ENCODE measurements around the gene KLHDC4.

DNA sequence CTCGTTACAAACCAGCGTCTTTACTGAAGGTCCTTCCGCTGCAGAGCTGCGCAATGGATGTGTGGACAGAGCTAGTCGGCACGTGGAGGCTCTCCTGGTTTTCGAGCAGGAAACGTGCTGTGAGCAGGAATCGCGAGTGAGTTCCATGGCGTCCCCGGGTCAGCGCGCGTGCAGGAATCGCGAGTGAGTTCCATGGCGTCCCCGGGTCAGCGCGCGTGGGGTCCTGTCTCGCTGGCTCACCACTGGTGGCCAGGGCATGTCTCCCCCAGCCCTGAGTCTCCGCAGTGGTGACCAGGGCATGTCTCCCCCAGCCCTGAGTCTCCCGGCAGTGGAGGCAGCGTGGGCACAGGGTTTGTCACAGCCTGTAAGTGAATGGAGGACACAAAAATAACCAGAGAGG, 62.7 kb downstream of the KLHDC4 start:
- TF ChIP-seq, protein P1, sequence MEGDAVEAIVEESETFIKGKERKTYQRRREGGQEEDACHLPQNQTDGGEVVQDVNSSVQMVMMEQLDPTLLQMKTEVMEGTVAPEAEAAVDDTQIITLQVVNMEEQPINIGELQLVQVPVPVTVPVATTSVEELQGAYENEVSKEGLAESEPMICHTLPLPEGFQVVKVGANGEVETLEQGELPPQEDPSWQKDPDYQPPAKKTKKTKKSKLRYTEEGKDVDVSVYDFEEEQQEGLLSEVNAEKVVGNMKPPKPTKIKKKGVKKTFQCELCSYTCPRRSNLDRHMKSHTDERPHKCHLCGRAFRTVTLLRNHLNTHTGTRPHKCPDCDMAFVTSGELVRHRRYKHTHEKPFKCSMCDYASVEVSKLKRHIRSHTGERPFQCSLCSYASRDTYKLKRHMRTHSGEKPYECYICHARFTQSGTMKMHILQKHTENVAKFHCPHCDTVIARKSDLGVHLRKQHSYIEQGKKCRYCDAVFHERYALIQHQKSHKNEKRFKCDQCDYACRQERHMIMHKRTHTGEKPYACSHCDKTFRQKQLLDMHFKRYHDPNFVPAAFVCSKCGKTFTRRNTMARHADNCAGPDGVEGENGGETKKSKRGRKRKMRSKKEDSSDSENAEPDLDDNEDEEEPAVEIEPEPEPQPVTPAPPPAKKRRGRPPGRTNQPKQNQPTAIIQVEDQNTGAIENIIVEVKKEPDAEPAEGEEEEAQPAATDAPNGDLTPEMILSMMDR (conservative IDR thresholded peaks at IDR 0.05; ENCODE audit: low read depth in 2 of 2), result no peak
- TF ChIP-seq POLR2AphosphoS5 (IDR thresholded peaks at IDR 0.05; ENCODE audit: low read depth) (no peak), EZH2 (IDR thresholded peaks at IDR 0.05; ENCODE audit: low read depth, unreplicated experiment) (no peak), EZH2phosphoT487 (IDR thresholded peaks at IDR 0.05; ENCODE audit: unreplicated experiment) (no peak), STAT1 (IDR thresholded peaks at IDR 0.05; ENCODE audit: unreplicated experiment) (no peak), CREB1 (CRISPR knock-in tag; IDR thresholded peaks at IDR 0.05; ENCODE audit: low read depth) (no peak)
- TF ChIP-seq, protein P2, sequence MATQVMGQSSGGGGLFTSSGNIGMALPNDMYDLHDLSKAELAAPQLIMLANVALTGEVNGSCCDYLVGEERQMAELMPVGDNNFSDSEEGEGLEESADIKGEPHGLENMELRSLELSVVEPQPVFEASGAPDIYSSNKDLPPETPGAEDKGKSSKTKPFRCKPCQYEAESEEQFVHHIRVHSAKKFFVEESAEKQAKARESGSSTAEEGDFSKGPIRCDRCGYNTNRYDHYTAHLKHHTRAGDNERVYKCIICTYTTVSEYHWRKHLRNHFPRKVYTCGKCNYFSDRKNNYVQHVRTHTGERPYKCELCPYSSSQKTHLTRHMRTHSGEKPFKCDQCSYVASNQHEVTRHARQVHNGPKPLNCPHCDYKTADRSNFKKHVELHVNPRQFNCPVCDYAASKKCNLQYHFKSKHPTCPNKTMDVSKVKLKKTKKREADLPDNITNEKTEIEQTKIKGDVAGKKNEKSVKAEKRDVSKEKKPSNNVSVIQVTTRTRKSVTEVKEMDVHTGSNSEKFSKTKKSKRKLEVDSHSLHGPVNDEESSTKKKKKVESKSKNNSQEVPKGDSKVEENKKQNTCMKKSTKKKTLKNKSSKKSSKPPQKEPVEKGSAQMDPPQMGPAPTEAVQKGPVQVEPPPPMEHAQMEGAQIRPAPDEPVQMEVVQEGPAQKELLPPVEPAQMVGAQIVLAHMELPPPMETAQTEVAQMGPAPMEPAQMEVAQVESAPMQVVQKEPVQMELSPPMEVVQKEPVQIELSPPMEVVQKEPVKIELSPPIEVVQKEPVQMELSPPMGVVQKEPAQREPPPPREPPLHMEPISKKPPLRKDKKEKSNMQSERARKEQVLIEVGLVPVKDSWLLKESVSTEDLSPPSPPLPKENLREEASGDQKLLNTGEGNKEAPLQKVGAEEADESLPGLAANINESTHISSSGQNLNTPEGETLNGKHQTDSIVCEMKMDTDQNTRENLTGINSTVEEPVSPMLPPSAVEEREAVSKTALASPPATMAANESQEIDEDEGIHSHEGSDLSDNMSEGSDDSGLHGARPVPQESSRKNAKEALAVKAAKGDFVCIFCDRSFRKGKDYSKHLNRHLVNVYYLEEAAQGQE (IDR thresholded peaks at IDR 0.05; ENCODE audit: unreplicated experiment), result no peak

All from GM23338 (cell line).